SK-N-MC (cell line): ENCODE data around the gene CACNA1A.

Experiments
- DNase-seq: peaks from one replicate; pipeline ENCODE4 v3.0.0-alpha.2; 2011; ENCODE audit warnings: low read depth, low spot score
- H3K27ac ChIP-seq: fragments of 200-600 bp; sonication (generic); 2 replicates; pipeline ENCODE4 v1.5.1; 2016; ENCODE audit warnings: mixed run types
- H3K36me3 ChIP-seq: fragments of 200-600 bp; sonication (generic); 2 replicates; pipeline ENCODE4 v1.6.1; 2017; ENCODE audit warnings: antibody characterized with exemption, low read length, mixed read lengths; ENCODE audit not compliant: insufficient read depth
- H3K4me3 ChIP-seq: fragments of 200-600 bp; sonication (generic); 2 replicates; pipeline ENCODE4 v1.5.1; 2016
- H3K9ac ChIP-seq: fragments of 200-600 bp; sonication (generic); 2 replicates; pipeline ENCODE4 v1.8.0; 2017; ENCODE audit warnings: mixed run types, mixed read lengths; ENCODE audit not compliant: insufficient read length
- H3K9me3 ChIP-seq: fragments of 200-600 bp; sonication (generic); 2 replicates; pipeline ENCODE4 v1.6.1; 2017; ENCODE audit warnings: low read depth, mild to moderate bottlenecking, antibody characterized with exemption, low read length, moderate library complexity, mixed read lengths
- EZH2 ChIP-seq: fragments of 200-600 bp; sonication (generic); IDR thresholded peaks from one replicate; pipeline ENCODE4 v1.6.1; 2017; ENCODE audit warnings: antibody characterized with exemption
- FOXP2 ChIP-seq: optimal IDR thresholded peaks from 2 replicates; pipeline ENCODE3; 2011; ENCODE audit warnings: mild to moderate bottlenecking, moderate library complexity; ENCODE audit not compliant: insufficient read depth; ENCODE audit errors: extremely low read length, control extremely low read depth
- POLR2AphosphoS5 ChIP-seq: IDR thresholded peaks from 2 replicates; pipeline ENCODE4 v1.6.1; 2012; ENCODE audit warnings: mild to moderate bottlenecking, low read depth, low read length, borderline replicate concordance

The CACNA1A gene

GRCh38 chr19:13356686-13357280, 149.5 kb downstream of the CACNA1A start:
- Histone ChIP-seq H3K9me3 (no peaks in the 10 kb centered on the region), H3K27ac (no peak overlapping the region), H3K9ac (no peak overlapping the region), H3K36me3 (no peaks in the 10 kb centered on the region), H3K4me3 (no peak overlapping the region)
- TF ChIP-seq POLR2AphosphoS5, result no peak
- no peak for TF ChIP-seq EZH2
- TF ChIP-seq FOXP2, result no peak
- no peak for DNase-seq

- Histone ChIP-seq H3K36me3 (no peaks in the 10 kb centered on the region), H3K4me3 (no peak overlapping the region), H3K9me3 (no peaks in the 10 kb centered on the region), H3K27ac (no peak overlapping the region), H3K9ac (no peak overlapping the region)
- TF ChIP-seq FOXP2 (no peak), POLR2AphosphoS5 (no peak), EZH2 (no peak)
- no peak for DNase-seq
Observed at GRCh38 chr19:13356185-13356584, 150.1 kb downstream of the CACNA1A start.

- H3K27ac ChIP-seq, result no peak overlapping the region
- no peaks in the 10 kb centered on the region for H3K36me3 ChIP-seq
- TF ChIP-seq FOXP2 (no peak), POLR2AphosphoS5 (no peak), EZH2 (no peak)
- no peaks in the 10 kb centered on the region for H3K9me3 ChIP-seq
- no peak overlapping the region for H3K9ac ChIP-seq
- no peak for DNase-seq
- no peak overlapping the region for H3K4me3 ChIP-seq
Observed at GRCh38 chr19:13355356-13355755, 150.9 kb downstream of the CACNA1A start.

DNA sequence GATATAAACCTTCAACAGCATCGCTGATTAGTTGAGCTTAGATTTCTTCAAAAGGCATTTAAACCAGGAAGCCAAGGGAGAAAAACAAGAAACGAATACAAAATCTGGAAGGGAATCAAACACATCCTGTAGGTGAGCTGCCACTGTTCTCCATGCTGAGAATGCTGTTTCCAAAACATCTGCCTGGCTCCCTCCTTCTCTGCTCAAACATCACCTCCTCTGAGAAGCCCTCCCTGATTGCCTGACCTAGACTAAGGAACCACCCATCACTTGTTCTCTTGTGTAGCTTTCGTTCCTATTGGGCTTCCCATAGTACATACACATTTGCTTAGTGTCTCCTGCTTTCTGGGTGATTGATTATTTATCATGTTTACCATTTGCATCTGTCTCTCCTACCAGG, 152.7 kb downstream of the CACNA1A start:
- Histone ChIP-seq H3K9ac (no peak overlapping the region), H3K36me3 (no peaks in the 10 kb centered on the region), H3K4me3 (no peak overlapping the region), H3K9me3 (no peaks in the 10 kb centered on the region), H3K27ac (no peak overlapping the region)
- TF ChIP-seq POLR2AphosphoS5 (no peak), EZH2 (no peak), FOXP2 (no peak)
- DNase-seq, result no peak

DNA sequence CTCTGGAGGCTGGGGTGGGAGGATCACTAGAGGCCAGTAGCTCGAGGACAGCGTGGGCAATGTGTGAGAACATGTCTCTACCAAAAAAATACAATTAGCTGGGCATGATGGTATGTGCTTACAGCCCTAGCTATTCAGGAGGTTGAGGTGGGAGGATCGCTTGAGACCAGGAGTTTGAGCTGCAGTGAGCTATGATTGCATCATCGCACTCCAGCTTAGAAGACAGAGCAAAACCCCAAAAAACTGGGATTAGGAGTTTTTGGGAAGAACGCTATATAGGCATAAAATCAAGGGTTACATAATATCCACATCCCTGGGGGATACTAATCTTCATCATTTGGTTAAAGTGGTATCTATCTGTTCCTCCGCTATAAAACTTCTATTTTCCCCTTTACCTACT, 155.5 kb downstream of the CACNA1A start:
- no peak overlapping the region for H3K9ac ChIP-seq
- no peak overlapping the region for H3K4me3 ChIP-seq
- TF ChIP-seq EZH2 (no peak), POLR2AphosphoS5 (no peak), FOXP2 (no peak)

GRCh38 chr19:13350072-13350471, 156.2 kb downstream of the CACNA1A start:
- no peaks in the 10 kb centered on the region for H3K36me3 ChIP-seq
- DNase-seq, result no peak
- no peaks in the 10 kb centered on the region for H3K9me3 ChIP-seq
- H3K27ac ChIP-seq, result no peak overlapping the region
- TF ChIP-seq POLR2AphosphoS5 (no peak), EZH2 (no peak), FOXP2 (no peak)
- H3K4me3 ChIP-seq, result no peak overlapping the region
- H3K9ac ChIP-seq, result no peak overlapping the region

More for the DNA sequence above, 155.5 kb downstream of the CACNA1A start:
- no peak for DNase-seq
- no peaks in the 10 kb centered on the region for H3K9me3 ChIP-seq
- no peaks in the 10 kb centered on the region for H3K36me3 ChIP-seq
- no peak overlapping the region for H3K27ac ChIP-seq

DNA sequence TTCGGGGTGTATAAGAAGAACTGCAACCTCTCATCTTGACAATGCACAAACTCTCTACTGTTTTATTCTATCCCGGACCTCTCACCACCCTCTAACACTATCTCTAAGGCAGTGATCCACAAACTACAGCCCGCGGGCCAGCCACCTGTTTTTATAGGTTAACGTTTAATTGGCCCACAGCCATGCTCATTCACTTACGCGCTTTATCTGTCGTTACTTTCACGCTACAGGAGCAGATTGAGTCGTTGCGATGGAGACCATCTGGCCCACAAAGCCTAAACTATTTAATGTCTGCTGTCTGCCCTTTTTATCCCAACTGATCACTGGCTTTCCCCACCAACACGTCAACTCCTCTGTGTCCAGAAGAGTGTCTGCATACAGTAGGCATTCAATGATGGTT, 158.9 kb downstream of the CACNA1A start:
- TF ChIP-seq POLR2AphosphoS5, result no peak
- TF ChIP-seq FOXP2, result no peak
- no peak for TF ChIP-seq EZH2
- no peak overlapping the region for H3K27ac ChIP-seq
- no peaks in the 10 kb centered on the region for H3K36me3 ChIP-seq
- H3K9me3 ChIP-seq, result no peaks in the 10 kb centered on the region
- DNase-seq, result no peak
- no peak overlapping the region for H3K4me3 ChIP-seq
- H3K9ac ChIP-seq, result no peak overlapping the region

GRCh38 chr19:13343514-13343913, 162.8 kb downstream of the CACNA1A start:
- no peak for DNase-seq
- H3K9ac ChIP-seq, result no peak overlapping the region
- no peaks in the 10 kb centered on the region for H3K36me3 ChIP-seq
- H3K9me3 ChIP-seq, result no peaks in the 10 kb centered on the region
- H3K4me3 ChIP-seq, result no peak overlapping the region
- no peak overlapping the region for H3K27ac ChIP-seq
- no peak for TF ChIP-seq EZH2
- TF ChIP-seq POLR2AphosphoS5, result no peak
- TF ChIP-seq FOXP2, result no peak

- Histone ChIP-seq H3K9me3 (no peaks in the 10 kb centered on the region), H3K9ac (no peak overlapping the region), H3K4me3 (no peak overlapping the region), H3K36me3 (no peaks in the 10 kb centered on the region), H3K27ac (no peak overlapping the region)
- TF ChIP-seq EZH2, result no peak
- TF ChIP-seq FOXP2, result no peak
- no peak for TF ChIP-seq POLR2AphosphoS5
- DNase-seq, result no peak
Observed at GRCh38 chr19:13342672-13343071, 163.6 kb downstream of the CACNA1A start.
